BJ (cell line): ENCODE measurements around the gene IQCC. TPM values are rescaled to one million over a fixed set of nuclear protein-coding genes. Genes with fewer than 3 reads are reported as not detected.

Experiments used
- CTCF ChIA-PET: fragments of 350-600 bp; formaldehyde crosslinking; extraction: SDS; loops from one replicate; lab custom pipeline; 2021; ENCODE audit warnings: antibody characterized with exemption, inconsistent platforms; lab: Yijun Ruan, JAX
- POLR2A ChIA-PET: fragments of 300-600 bp; sonication (Branson Sonifier 250); formaldehyde crosslinking; extraction: SDS; loops from one replicate; lab custom pipeline; 2021; ENCODE audit warnings: antibody characterized with exemption; lab: Charles Lee
- DNase-seq: peaks from one replicate; pipeline ENCODE4 v3.0.0-alpha.2; 2011; ENCODE audit warnings: low read depth
- H3K27me3 ChIP-seq: 2 replicates; pipeline ENCODE4 v1.6.0; 2011; ENCODE audit warnings: low read length; ENCODE audit not compliant: control insufficient read depth, insufficient read depth
- H3K36me3 ChIP-seq: 2 replicates; pipeline ENCODE4 v1.5.1; 2011; ENCODE audit warnings: low read length; ENCODE audit not compliant: control insufficient read depth, insufficient read depth
- H3K4me3 ChIP-seq: 2 replicates; pipeline ENCODE4 v1.5.1; 2011; ENCODE audit warnings: low read depth, mild to moderate bottlenecking, control low read depth, low read length
- polyA plus RNA-seq: library from polyadenylated mRNA; depleted of rRNA; stranded (reverse); fragments of >200 nt; gene quantifications from 2 replicates; pipeline ENCODE4 v1.2.3, GENCODE V29; 2011
- TF ChIP-seq, protein P1 (sequence below): IDR thresholded peaks from 2 replicates; pipeline ENCODE4 v1.5.1; 2011; ENCODE audit warnings: low read depth, mild to moderate bottlenecking, control low read depth, inconsistent platforms, low read length, moderate library complexity; ENCODE audit not compliant: insufficient read depth

The IQCC gene
- polyA plus RNA-seq, 1 experiment = 2.1 TPM

DNA sequence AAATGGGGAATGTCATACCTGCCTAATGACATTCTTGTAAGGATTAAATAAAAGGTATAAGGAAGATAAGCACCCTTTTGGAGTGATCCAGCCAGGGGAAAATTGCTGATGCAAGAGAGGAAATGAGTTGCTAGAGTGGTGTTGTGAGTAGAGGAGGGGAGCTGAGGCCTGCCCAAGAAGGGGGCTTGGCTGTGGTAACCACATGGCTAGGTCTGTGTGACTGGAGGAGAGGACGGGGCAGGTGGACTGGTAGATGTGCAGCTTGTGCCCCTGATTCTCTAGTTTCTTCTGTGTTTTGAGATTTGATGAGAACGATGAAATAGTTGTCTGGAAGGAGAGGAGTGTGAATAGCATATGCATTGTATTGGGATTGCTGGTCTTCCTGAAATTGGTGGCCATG lies 19.4 kb upstream of the IQCC start:
- ChIA-PET CTCF (interaction anchor here (0.6 kb wide), 1 partner anchor 1031 kb away, joined by 3 read pairs; no protein-coding TSS in a partner anchor), POLR2A (interaction anchor here (0.6 kb wide), 1 partner anchor 140 kb away, joined by 4 read pairs; no protein-coding TSS in a partner anchor)

DNA sequence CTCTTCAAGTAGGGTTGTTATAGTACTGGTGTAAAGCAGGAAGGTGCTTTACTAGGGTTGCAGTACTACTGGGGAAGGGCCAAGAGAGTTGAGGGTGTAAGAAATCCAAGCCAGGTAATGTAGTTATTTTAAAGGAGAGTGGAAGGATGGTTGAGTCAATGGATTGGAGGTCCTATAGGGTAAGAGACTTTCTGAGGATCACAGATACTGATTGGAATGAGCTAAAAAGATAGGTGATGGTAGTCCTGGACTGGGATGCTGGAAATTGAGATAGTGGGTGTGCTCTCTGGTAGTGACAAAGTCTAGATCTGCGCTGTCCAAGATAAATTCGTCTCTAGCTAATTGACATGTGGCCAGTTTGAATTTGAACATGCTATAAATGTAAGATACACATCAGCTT lies 19.0 kb upstream of the IQCC start:
- ChIA-PET POLR2A (interaction anchor here (0.6 kb wide), 1 partner anchor 140 kb away, joined by 4 read pairs; no protein-coding TSS in a partner anchor), CTCF (no interaction called here)
- no peak for DNase-seq
- Histone ChIP-seq H3K27me3 (no peaks in the 10 kb centered on the region), H3K4me3 (no peak overlapping the region), H3K36me3 (peaks cover 40% of the 10 kb centered on the region)
- TF ChIP-seq, protein P1, sequence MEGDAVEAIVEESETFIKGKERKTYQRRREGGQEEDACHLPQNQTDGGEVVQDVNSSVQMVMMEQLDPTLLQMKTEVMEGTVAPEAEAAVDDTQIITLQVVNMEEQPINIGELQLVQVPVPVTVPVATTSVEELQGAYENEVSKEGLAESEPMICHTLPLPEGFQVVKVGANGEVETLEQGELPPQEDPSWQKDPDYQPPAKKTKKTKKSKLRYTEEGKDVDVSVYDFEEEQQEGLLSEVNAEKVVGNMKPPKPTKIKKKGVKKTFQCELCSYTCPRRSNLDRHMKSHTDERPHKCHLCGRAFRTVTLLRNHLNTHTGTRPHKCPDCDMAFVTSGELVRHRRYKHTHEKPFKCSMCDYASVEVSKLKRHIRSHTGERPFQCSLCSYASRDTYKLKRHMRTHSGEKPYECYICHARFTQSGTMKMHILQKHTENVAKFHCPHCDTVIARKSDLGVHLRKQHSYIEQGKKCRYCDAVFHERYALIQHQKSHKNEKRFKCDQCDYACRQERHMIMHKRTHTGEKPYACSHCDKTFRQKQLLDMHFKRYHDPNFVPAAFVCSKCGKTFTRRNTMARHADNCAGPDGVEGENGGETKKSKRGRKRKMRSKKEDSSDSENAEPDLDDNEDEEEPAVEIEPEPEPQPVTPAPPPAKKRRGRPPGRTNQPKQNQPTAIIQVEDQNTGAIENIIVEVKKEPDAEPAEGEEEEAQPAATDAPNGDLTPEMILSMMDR = no peak

More for the DNA sequence above, 19.4 kb upstream of the IQCC start:
- Histone ChIP-seq H3K4me3 (no peak overlapping the region), H3K36me3 (peaks cover 36% of the 10 kb centered on the region), H3K27me3 (no peaks in the 10 kb centered on the region)
- DNase-seq = no peak
- TF ChIP-seq, protein P1 = no peak

DNA sequence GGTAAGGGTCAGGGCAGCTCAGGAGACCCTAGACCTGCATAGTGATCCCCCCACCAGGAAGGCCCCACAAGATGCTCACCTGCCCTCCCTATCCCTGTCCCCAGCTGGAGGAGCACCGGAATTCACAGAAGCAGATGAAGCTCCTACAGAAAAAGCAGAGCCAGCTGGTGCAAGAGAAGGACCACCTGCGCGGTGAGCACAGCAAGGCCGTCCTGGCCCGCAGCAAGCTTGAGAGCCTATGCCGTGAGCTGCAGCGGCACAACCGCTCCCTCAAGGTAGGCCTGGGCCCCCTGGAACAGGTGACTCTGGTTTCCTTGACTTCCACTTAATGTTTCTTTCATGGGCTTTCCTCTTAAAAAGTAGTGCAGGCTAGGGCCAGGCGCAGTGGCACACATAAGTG lies 17.6 kb upstream of the IQCC start:
- Histone ChIP-seq H3K27me3 (no peaks in the 10 kb centered on the region), H3K36me3 (peaks cover 49% of the 10 kb centered on the region), H3K4me3 (no peak overlapping the region)
- TF ChIP-seq, protein P1 = no peak
- ChIA-PET CTCF (no interaction called here), POLR2A (no interaction called here)
- DNase-seq = no peak

DNA sequence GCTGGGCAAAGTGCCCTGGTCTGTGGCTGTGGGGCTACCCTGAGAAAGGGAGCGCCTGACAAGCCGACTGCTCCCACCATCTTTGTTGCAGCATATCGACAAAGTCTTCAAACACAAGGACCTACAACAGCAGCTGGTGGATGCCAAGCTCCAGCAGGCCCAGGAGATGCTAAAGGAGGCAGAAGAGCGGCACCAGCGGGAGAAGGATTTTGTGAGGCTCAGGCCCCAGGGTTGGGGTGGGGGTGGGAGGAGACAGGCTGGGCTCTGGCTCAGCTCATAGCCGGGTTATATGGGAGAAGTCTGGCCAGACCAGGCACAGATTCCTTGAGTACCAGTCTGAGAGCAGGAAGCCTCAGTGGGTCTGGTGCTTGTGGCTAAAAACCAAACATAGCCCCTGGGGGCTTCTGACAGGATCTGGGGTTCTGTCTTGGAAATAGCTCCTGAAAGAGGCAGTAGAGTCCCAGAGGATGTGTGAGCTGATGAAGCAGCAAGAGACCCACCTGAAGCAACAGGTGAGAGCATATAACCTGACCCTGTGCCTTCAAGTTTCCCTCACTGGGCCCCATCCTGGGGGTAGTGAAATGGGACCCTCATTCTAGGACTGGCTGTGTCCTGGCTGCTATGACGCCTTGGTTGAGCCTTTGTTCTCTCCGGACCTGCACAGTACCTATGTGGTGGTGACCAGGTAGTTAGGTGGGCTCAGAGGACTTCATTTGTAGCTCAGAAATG lies 13.1 kb upstream of the IQCC start:
- H3K4me3 ChIP-seq = no peak overlapping the region
- H3K27me3 ChIP-seq = no peaks in the 10 kb centered on the region
- TF ChIP-seq, protein P1 = no peak
- H3K36me3 ChIP-seq = peaks cover 72% of the 10 kb centered on the region
- CTCF ChIA-PET = interaction anchor here (0.9 to 1.1 kb wide), 2 partner anchors 9 to 12 kb away, joined by 3 read pairs; no protein-coding TSS in a partner anchor
- DNase-seq = no peak
- POLR2A ChIA-PET = no interaction called here

DNA sequence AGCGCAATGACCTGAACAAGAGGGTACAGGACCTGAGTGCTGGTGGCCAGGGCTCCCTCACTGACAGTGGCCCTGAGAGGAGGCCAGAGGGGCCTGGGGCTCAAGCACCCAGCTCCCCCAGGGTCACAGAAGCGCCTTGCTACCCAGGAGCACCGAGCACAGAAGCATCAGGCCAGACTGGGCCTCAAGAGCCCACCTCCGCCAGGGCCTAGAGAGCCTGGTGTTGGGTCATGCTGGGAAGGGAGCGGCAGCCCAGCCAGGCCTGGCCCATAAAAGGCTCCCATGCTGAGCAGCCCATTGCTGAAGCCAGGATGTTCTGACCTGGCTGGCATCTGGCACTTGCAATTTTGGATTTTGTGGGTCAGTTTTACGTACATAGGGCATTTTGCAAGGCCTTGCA lies 10.5 kb upstream of the IQCC start:
- TF ChIP-seq, protein P1 = no peak
- no peaks in the 10 kb centered on the region for H3K27me3 ChIP-seq
- POLR2A ChIA-PET = no interaction called here
- CTCF ChIA-PET = interaction anchor here (1.4 kb wide), 1 partner anchor 86 kb away, joined by 4 read pairs; no protein-coding TSS in a partner anchor
- no peak overlapping the region for H3K4me3 ChIP-seq
- DNase-seq = no peak
- peaks cover 58% of the 10 kb centered on the region for H3K36me3 ChIP-seq
